DMS153 treated with DMSO at 0.1 percent for 48 hours (cell line): ENCODE measurements around the gene RNU4-1.

Experiments used
- DNase-seq: peaks from one replicate; lab custom pipeline; 2025; ENCODE audit not compliant: unreplicated experiment; lab: John Stamatoyannopoulos, UW

Gene RNU4-1

DNA sequence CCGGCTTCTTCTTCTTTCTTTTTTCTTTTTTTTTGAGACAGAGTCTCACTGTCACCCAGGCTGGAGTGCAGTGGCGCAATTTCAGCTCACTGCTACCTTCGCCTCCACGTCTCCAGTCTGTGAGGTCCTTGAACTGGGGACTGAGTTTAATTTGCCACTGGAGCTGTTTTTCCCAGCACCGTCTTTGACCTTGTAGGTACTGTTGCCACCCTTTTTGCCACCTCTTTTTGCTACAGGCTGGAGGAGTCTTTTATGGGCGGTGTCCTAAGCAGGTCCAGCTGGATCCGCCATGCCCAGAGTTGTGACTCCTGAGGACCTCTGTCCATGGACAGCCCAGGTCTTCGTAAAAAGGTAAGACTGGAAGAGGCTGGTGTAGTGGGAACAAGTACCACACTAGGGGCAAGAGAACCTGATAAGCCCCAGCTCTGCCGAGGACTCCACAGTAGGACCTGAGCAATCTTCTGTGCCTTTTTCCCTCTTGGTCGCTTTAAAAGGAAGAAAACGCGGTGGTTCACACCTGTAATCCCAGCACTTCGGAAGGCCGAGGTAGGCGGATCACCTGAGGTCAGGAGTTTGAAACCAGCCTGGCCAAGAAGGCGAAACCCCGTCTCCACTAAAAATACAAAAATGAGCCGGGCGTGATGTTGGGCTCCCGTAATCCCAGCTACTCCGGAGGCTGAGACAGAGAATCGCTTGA, 2.3 kb downstream of the RNU4-1 start:
- no peak for DNase-seq

DNA sequence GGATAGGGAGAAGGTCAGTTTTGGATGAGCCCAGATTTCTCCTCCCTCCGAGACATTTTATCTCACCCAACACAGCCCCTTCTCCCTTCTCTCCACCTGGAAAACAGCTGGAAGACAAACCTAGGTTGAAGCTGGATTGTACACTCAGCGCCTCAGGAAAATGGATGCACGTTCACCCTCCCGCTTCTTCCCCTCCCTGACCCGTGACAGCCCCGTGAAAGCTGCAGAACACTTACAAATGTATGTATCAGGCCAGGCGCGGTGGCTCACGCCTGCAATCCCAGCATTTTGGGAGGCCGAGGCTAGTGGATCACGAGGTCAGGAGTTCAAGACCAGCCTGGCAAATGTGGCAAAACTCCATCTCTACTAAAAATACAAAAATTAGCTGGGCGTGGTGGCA, 5.5 kb downstream of the RNU4-1 start:
- no peak for DNase-seq

DNA sequence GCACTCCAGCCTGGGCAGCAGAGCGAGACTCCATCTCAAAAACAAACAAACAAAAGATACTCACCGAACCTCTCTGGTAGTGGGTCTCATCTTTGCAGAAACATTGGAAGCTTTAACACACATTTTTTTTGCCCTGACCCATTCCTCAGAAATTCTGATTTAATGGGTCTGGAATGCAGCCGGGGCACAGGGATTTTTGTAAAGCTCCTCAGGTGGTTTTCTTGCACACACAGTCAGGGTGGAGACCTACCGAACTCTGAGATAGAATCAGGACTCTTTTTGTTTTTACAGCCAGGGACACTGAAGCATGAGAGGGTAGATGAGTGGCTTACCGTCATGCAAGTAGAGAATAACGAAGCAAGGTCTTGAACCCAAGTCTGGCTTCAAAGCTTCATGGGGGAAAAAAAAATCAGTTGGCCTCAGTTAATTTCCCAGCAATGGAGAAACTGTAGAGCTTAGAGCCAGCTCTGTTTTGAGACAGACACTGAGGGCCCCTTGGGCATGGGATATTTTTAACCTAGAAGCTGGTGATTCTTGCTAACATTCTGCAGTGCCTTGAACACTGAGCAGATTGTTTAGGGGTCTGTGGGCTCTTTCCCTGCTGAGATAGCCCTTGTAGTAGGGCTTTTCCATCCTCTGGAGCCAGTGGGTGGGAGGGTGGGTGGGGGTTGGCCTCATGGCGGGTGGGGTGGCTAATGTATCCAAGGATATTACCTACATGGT, 6.1 kb downstream of the RNU4-1 start:
- no peak for DNase-seq

DNA sequence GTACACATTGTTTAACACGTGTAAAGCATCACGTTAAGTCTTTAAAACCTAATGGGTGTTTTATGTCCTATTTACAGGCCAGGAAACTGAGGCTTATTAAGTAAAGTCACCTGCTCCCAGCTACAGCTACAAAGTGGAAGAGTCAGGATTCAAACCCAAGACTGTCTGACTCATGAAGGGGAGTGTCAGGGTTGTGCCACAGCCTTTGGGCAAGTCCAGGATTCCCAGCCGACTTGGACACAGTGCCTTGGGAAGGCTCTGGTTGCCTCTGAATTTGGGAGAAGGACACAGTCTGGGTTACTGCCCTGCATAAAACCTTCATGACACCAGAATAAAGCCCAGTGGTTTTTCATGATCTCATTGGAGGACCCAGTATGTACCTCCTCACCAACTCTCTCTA, 8.7 kb downstream of the RNU4-1 start:
- no peak for DNase-seq

DNA sequence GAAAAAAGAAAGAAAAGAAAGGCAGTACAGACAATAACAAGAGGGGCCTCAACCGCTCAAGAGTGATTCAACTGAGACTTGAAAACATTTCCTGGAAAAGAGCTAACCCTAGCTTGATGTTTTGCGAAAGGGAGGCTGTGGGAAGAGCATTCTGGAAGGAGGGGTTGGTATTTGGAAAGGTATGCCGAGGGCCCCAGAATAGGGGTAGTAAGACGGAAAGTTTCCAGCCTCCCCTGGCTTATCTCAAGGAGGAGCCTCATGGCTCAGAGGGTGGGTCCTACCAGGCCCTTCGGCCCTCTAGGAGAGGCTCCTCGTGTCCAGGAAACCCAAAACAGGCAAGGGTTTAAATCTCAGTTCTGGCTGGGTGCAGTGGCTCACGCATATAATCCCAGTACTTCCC, 9.7 kb downstream of the RNU4-1 start:
- DNase-seq, result no peak

DNA sequence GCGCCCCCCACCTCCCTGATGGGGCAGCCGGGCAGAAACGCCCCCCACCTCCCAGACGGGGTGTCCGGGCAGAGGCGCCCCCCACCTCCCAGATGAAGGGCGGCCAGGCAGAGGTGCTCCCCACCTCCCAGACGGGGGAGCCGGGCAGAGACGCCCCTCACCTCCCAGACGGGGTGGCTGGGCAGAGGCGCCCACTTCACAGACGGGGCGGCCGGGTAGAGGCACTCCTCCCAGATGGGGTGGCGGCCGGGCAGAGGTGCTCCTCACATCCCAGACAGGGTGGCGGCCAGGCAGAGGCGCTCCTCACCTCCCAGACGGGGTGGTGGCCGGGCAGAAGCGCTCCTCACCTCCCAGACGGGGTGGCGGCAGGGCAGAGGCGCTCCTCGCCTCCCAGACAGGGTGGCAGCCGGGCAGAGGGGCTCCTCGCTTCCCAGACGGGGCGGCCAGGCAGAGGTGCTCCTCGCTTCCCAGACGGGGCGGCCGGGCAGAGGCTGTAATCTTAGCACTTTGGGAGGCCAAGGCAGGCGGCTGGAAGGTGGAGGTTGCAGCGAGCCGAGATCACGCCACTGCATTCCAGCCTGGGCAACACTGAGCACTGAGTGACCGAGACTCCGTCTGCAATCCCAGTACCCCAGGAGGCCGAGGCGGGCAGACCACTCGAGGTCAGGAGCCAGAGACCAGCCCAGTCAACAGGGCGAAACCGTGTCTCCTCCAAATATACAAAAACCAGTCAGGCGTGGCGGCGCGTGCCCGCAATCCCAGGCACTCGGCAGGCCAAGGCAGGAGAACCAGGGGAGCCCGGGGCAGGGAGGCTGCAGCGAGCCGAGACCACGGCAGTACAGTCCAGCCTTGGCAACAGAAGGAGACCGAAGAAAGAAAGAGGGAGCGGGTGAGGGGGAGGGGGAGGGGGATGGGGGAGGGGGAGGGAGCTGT, 14.6 kb downstream of the RNU4-1 start:
- no peak for DNase-seq

DNA sequence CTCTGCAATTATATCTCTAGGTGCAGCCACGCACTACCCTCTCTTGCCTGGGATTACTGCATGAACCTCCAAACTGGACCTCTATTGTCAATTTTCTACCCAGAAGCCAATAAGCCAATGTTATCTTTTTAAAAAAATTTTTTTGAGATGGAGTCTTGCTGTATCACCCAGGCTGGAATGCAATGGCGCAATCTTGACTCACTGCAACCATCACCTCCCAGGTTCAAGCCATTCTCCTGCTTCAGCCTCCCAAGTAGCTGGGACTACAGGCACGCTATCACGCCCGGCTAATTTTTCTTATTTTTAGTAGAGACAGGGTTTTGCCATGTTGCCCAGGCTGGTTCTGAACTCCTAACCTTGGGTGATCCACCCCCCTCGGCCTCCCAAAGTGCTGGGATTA, 16.3 kb downstream of the RNU4-1 start:
- DNase-seq, result no peak

DNA sequence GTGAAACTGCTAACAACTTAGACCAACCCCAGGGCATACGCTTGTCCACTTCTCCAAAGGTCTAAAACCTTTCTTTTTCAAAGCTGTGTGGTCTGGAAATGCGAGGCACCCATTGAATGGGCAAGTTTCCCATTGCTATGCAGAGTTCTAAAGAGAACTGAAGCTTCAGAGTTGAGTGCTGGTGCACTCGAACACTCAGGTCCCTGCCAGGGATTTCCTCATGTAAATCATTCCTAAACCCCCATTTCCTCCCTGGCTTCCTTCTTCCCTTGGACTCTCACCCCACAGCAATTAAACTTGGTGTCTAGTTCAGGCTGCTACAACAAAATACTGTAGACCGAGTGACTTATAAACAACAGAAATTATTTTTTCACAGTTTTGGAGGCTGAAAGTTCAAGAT, 25.3 kb downstream of the RNU4-1 start:
- DNase-seq, result no peak

DNA sequence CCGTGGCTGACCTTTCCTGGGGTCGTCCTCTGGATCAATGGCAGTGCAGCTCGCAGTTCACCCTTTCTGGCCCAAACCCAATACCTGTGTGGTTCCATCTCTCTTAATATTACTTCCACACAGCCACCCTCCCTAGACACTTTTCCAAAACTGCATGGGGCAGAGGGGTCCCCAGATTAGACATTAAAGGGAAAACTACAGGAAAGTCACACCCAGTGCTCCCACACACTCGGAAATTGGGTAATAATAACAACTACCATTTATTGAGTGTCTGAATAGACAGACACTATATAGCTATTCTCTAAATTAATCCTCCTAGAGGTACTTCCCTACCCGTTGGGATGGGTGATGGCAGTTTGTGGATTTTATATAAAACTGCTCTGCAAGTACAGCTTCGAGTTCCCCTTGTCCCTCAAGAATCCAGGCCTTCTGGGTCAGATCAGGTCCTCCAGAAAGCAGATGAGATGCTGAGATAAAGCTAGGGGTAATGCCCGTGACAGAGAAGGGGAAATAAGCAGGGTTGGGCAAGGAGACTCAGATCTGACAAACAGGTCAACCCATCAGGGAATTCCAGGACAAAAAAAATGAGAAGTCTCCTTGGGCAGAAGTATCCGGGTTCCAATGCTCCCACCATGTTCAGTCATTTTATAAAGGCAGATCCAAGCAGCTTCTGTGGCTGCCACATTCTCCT, 26.7 kb downstream of the RNU4-1 start:
- no peak for DNase-seq

DNA sequence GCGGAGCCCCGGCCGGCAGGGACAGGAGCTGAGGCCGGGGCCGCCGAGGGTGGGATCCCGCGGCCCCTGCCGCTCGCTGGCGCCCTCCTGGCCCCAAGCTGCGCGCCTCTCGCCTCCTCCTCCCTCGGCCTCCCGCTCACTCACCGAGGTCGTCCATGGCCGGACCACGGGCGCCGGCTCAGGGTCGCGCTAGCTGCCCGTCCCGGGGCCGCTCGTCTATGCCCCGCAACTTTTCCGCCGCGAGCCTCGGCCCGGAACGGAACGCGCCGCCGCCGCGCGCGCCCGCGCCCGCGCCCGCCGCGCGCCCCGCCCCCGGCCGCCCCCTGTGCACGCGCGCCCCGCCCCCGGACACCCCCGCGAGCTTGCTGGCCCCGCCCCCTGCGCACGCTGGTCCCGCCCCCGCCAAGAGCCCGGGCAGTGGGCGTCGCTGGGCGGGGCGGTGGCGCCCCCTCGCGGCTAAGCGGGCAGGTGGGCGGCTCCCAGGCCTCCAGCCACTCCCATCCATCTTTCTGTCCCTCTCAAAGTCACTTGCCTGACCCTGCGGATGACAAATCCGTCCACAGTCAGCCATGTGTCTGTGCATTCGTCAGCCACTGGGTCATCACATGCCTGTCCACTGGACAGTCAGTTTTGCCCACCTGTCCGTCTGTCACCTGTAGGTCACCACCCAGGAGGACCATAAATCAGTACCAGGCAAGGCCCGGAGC, 27.4 kb downstream of the RNU4-1 start, which contains the start of gene PXN:
PXN (minus strand) TSS at position 258 of the 707 bp plus-strand sequence; CDS start at position 157, 101 bp downstream.
- peak; percentile 77 for DNase-seq

DNA sequence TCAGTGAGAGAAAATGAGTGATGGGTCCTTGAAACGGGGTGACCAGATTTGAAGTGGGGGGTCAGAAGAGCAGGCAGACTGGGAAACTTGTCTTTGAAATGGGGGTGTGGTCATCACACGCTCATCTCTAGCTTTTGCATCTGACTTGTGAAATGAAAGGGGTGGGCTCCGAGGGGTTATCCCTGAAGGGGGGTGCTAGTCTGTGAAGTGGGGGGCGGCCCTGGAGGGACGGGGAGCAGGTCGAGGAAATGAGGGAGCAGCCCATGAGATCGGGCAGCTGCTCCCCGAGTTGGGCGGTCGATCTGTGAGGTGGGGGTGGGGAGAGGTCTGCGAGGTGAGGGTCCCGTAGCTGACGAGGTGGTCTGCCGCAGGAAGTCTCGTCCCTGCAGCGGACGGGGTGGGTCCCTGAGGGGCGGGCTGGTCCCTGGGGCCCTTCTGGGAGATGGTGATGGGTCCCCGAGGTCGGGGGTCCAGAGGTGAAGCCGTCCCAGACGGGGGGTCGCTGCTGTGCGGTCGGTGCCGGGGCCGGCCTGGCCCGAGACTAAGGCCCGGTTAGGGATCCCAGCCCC, 28.0 kb downstream of the RNU4-1 start:
- no peak for DNase-seq

DNA sequence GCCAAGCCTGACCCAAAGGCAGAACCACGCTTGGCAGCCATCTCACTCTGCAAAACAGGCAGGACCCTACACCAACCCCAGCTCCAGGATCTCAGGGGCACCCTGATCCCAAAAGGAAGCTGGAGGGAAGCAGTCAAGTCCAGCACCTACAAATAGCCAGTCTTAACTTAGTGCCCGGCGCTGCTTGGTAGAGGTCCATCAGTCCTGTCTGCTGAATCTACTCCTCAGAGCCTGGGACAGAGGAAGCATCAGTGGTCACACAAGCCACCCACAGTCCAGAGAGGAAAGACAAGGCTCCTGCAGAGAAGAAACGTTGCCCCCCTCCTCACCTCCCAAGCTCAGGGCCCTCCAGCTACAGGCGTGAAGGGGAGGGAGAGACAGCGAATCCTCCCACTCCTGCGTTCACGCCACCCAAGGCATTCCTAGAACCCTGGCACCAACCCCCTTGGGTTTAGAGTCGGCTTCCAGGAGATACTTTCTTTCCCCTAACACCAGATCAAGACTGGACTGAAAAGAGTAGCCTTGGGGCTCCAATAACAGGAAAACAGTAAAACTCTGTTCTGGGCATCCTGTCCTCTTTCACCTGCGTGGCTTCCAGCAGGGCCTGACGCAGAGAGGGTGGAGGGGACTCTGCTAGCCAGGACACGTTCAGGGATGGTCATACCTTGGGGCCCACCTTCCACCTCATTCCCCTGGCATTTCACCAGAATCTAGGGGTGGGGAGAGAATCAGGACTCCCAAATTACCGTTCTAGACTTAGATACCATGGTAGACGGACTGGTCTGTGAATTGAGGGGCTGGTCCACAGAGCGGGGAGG, 28.7 kb downstream of the RNU4-1 start:
- DNase-seq, result no peak

DNA sequence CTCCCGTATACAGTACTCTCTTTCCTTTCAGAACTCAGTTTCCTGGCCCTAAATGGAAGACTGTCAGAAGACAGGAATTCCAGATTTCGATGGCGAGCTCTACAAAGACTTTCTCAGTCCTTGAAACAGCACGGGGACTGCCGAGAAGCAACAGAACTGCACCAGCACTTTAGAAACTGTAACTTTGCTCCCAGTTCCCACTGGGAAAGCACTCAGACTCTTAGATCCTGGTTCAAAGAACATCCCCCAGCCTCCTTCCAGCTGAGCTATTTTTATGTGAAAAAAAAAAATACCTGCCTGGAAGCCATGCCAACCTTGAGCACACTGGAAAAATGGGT, 29.3 kb downstream of the RNU4-1 start:
- no peak for DNase-seq

DNA sequence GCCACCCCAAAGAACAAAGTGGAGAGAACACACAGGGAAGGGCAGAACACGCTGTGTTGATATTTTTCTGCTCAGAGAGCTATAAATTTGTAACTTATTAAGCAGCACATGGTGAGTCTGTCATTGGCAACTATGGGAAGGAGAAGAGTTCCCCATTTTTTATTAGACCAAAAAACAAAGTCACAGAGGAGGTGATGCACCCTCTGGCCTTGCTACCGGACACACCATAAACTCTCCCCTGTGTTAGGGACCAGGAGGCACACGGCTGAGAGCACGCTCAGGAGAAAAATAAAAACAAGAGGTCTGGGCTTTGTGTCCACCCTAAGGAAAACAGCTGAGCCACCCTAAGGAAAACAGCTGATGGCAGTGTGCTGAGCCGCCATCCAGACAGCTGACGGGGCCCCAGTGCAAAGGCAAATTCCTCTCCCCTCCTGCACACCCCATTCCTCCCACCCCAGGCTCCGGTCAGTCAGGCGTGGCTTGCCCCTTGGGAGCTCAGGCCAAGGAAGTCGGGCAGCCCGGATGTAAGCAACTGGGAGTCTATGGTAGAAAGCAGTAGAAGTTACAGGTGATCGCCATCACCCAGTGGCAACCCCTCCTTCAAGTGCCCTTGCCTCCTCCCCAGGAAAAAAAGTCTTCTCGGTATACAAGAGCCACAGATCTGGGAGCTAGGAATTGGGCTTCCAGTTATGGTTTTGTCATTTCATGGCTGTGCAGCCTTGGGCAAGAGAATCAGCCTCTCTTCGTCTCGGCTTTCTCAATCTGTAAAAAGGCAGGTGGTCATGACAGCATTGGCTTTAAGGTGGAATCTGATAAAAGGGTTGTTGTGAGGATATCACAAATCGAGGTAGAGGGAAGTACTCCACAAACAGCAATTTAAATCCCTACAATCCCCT, 29.9 kb downstream of the RNU4-1 start:
- DNase-seq, result no peak

DNA sequence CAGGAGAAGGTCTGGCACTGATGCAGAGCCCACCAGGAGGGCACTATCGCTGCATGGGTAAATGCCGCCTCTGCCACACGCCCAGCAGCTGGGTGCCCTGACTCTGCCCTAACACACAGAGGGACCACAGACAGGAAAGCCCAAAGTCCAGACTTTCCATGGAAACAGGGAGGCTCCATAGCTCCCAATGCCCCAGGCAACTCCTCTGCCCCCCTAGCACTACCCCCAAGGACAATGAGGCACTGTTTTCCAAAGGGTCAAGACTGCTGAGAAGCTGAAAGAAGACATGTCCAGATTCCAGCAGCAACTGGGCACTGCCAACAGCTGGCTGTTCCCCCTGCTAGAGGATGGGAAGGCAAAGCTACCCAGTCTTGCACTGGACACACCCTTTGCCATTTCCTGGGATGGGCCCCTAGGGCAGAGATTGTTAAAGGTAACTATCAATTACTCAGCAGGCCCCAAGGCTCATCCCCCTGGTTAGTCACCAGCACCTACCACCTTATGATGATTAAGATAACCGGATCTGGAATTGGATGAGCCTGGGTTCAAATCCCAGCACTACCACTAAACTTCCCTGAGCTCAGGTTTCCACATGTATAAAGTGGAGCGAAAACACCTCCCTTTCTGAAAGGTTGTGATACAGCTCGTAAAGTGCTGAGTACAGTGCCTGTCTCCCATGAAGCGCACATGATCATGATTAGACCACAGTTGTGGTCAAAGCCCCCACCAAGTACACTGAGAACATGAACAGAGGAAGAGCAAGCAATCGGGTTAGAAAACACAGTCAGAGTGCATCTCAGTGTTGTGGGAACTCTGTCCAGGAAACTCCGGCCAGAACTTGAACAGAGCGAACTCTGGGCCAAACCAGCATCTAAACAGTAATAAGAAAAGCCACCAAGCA, 30.8 kb downstream of the RNU4-1 start:
- no peak for DNase-seq

DNA sequence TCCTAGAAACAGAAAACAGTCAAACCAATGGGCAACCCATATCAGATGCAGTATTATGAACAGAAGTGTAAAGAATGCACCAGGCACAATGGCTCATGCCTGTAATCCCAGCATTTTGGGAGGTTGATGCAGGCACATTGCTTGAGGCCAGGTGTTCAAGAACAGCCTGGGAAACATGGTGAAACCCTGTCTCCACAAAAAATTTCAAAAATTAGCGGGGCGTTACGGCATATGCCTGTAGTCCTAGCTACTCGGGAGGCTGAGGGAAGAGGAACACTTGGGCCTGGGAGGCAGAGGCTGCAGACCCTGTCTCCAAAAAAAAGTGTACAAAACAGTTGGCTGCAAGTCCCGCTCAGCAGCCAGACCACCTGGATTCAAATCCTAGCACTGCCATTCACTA, 32.4 kb downstream of the RNU4-1 start:
- no peak for DNase-seq
